H9 (cell line): Measurements from ENCODE around the gene DHCR7. TPM values are rescaled to one million over a fixed set of nuclear protein-coding genes. Genes with fewer than 3 reads are reported as not detected.

Source experiments
- DNase-seq: peaks from one replicate; pipeline ENCODE4 v3.0.0-alpha.2; 2017
- H2AFZ ChIP-seq: one replicate; pipeline ENCODE4 v1.6.1; 2013; ENCODE audit warnings: mild to moderate bottlenecking, low read length, control low read depth, moderate library complexity
- H2AK5ac ChIP-seq: 2 replicates; pipeline ENCODE4 v1.6.1; 2013; ENCODE audit warnings: low read length, control low read depth, mixed read lengths; ENCODE audit not compliant: insufficient read length
- H2BK120ac ChIP-seq: one replicate; pipeline ENCODE4 v1.6.1; 2013; ENCODE audit warnings: low read depth, mild to moderate bottlenecking, low read length, control low read depth, inconsistent platforms; ENCODE audit not compliant: poor library complexity, severe bottlenecking
- H2BK12ac ChIP-seq: 2 replicates; pipeline ENCODE4 v1.6.1; 2013; ENCODE audit warnings: low read length, control low read depth, mixed read lengths, low read depth; ENCODE audit not compliant: insufficient read length
- H2BK15ac ChIP-seq: 2 replicates; pipeline ENCODE4 v1.6.1; 2013; ENCODE audit warnings: low read depth, low read length, control low read depth
- H2BK20ac ChIP-seq: one replicate; pipeline ENCODE4 v1.6.1; 2013; ENCODE audit warnings: low read depth, mild to moderate bottlenecking, low read length, control low read depth, inconsistent platforms; ENCODE audit not compliant: poor library complexity, severe bottlenecking
- H2BK5ac ChIP-seq: 2 replicates; pipeline ENCODE4 v1.6.1; 2013; ENCODE audit warnings: low read length, control low read depth, mixed read lengths; ENCODE audit not compliant: insufficient read length
- H3K14ac ChIP-seq: 2 replicates; pipeline ENCODE4 v1.6.1; 2013; ENCODE audit warnings: low read length, control low read depth; ENCODE audit not compliant: insufficient read depth
- H3K18ac ChIP-seq: 2 replicates; pipeline ENCODE4 v1.6.1; 2013; ENCODE audit warnings: low read depth, mild to moderate bottlenecking, mixed read lengths, low read length, control low read depth; ENCODE audit not compliant: insufficient read length
- H3K23ac ChIP-seq: 2 replicates; pipeline ENCODE4 v1.6.1; 2013; ENCODE audit warnings: low read length, control low read depth, mixed read lengths, low read depth; ENCODE audit not compliant: insufficient read length
- H3K23me2 ChIP-seq: 2 replicates; pipeline ENCODE4 v1.6.1; 2013; ENCODE audit warnings: low read depth, mild to moderate bottlenecking, mixed read lengths, low read length, control low read depth; ENCODE audit not compliant: insufficient read length, poor library complexity, severe bottlenecking
- H3K27ac ChIP-seq: 2 replicates; pipeline ENCODE4 v1.5.1; 2013; ENCODE audit warnings: low read length, control low read depth, mixed read lengths, low read depth; ENCODE audit not compliant: insufficient read length
- H3K27me3 ChIP-seq: 2 replicates; pipeline ENCODE4 v1.6.1; 2013; ENCODE audit warnings: low read length, control low read depth, inconsistent platforms; ENCODE audit not compliant: insufficient read depth
- H3K4ac ChIP-seq: 2 replicates; pipeline ENCODE4 v1.6.1; 2013; ENCODE audit warnings: low read depth, mild to moderate bottlenecking, control low read depth, inconsistent platforms, low read length, moderate library complexity
- H3K4me1 ChIP-seq: 2 replicates; pipeline ENCODE4 v1.6.1; 2013; ENCODE audit warnings: low read length, control low read depth, inconsistent platforms; ENCODE audit not compliant: insufficient read depth
- H3K4me2 ChIP-seq: 2 replicates; pipeline ENCODE4 v1.6.1; 2013; ENCODE audit warnings: low read length, control low read depth, mixed read lengths; ENCODE audit not compliant: insufficient read length, insufficient read depth
- H3K56ac ChIP-seq: 2 replicates; pipeline ENCODE4 v1.6.1; 2013; ENCODE audit warnings: low read depth, mild to moderate bottlenecking, mixed read lengths, low read length, control low read depth; ENCODE audit not compliant: insufficient read length
- H3K79me1 ChIP-seq: 2 replicates; pipeline ENCODE4 v1.6.1; 2013; ENCODE audit warnings: low read depth, mild to moderate bottlenecking, moderate library complexity, low read length, control low read depth, inconsistent platforms; ENCODE audit not compliant: insufficient read depth, poor library complexity, severe bottlenecking
- H3K79me2 ChIP-seq: 2 replicates; pipeline ENCODE4 v1.6.1; 2013; ENCODE audit warnings: low read length, control low read depth, inconsistent platforms; ENCODE audit not compliant: insufficient read depth
- H3K9ac ChIP-seq: 2 replicates; pipeline ENCODE4 v1.6.1; 2013; ENCODE audit warnings: low read length, control low read depth, mixed read lengths; ENCODE audit not compliant: insufficient read length; ENCODE audit errors: extremely low read depth
- H3K9me3 ChIP-seq: one replicate; pipeline ENCODE4 v1.6.1; 2013; ENCODE audit warnings: low read depth, low read length, inconsistent platforms; ENCODE audit not compliant: control insufficient read depth
- H3T11ph ChIP-seq: one replicate; pipeline ENCODE4 v1.6.1; 2013; ENCODE audit warnings: mild to moderate bottlenecking, low read length, control low read depth, inconsistent platforms
- H4K20me1 ChIP-seq: one replicate; pipeline ENCODE4 v1.6.1; 2013; ENCODE audit not compliant: control insufficient read depth, insufficient read length, insufficient read depth
- H4K5ac ChIP-seq: 2 replicates; pipeline ENCODE4 v1.6.1; 2013; ENCODE audit warnings: low read depth, mild to moderate bottlenecking, mixed read lengths, low read length, control low read depth; ENCODE audit not compliant: insufficient read length
- H4K8ac ChIP-seq: replicated peaks from 2 replicates; pipeline ENCODE4 v1.6.1; 2013; ENCODE audit warnings: low read length, control low read depth, mixed read lengths, low read depth; ENCODE audit not compliant: insufficient read length
- H4K91ac ChIP-seq: 2 replicates; pipeline ENCODE4 v1.6.1; 2013; ENCODE audit warnings: low read depth, mild to moderate bottlenecking, moderate library complexity, mixed read lengths, low read length, control low read depth; ENCODE audit not compliant: insufficient read length
- H3K27ac Mint-ChIP-seq, 3 experiments: 2 replicates in 2 of 3; 3 replicates in 1 of 3; pipeline ENCODE4 v1.8.0; 2020 to 2021; ENCODE audit warnings: mixed read lengths in 3 of 3, mild to moderate bottlenecking in 1 of 3, moderate library complexity in 1 of 3
- H3K27me3 Mint-ChIP-seq: 2 replicates; pipeline ENCODE4 v1.8.0; 2021; ENCODE audit warnings: low read depth, mild to moderate bottlenecking, moderate library complexity, mixed read lengths
- H3K36me3 Mint-ChIP-seq, 3 experiments: 2 replicates in 2 of 3; 3 replicates in 1 of 3; pipeline ENCODE4 v1.8.0; 2020 to 2021; ENCODE audit warnings: low read depth in 3 of 3, mixed read lengths in 3 of 3; ENCODE audit not compliant: insufficient read depth in 1 of 3
- H3K4me1 Mint-ChIP-seq, 2 experiments: 2 replicates each; pipeline ENCODE4 v1.8.0; 2020; ENCODE audit warnings: mixed read lengths in 2 of 2
- H3K4me3 Mint-ChIP-seq, 2 experiments: 2 replicates in 1 of 2; 3 replicates in 1 of 2; pipeline ENCODE4 v1.8.0; 2020 to 2021; ENCODE audit warnings: mild to moderate bottlenecking in 2 of 2, mixed read lengths in 2 of 2, moderate library complexity in 1 of 2
- H3K9me3 Mint-ChIP-seq, 2 experiments: 2 replicates in 1 of 2; 3 replicates in 1 of 2; pipeline ENCODE4 v1.8.0; 2020; ENCODE audit warnings: mild to moderate bottlenecking in 2 of 2, mixed read lengths in 2 of 2, moderate library complexity in 1 of 2
- WGBS: extraction: QIAGEN DNeasy Blood & Tissue Kit; methylation state at CpG from one replicate; pipeline ENCODE4 v1.1.7; 2013; ENCODE audit warnings: missing lambda C conversion rate, low lambda C conversion rate, mixed read lengths; ENCODE audit not compliant: insufficient read length; ENCODE audit errors: extremely low coverage; 5-methylcytosine and 5-hydroxymethylcytosine counted together
- total RNA-seq: library from RNA; stranded (reverse); gene quantifications from 2 replicates; pipeline ENCODE4 v1.2.1, GENCODE V29; 2021
- TF ChIP-seq, protein P1 (sequence below): fragments of 200-600 bp; sonication (generic); conservative IDR thresholded peaks from 3 replicates; pipeline ENCODE4 v1.8.0; 2021; ENCODE audit warnings: antibody characterized with exemption, mild to moderate bottlenecking

DHCR7 gene
- total RNA-seq, 1 experiment from 2014 or later: 124 TPM

- H3K9me3 ChIP-seq: no peaks in the 10 kb centered on the region
- no peak overlapping the region for H3K18ac ChIP-seq
- H4K91ac ChIP-seq: no peak overlapping the region
- H3K27me3 ChIP-seq: no peaks in the 10 kb centered on the region
- no peak overlapping the region; the same call in 1 of the 2 replicates for H3K14ac ChIP-seq
- H2AFZ ChIP-seq: no peak overlapping the region
- Mint-ChIP-seq H3K27ac (no peak overlapping the region; a peak in 1 of 7 replicates), H3K4me3 (no peak overlapping the region), H3K4me1 (no peaks in the 10 kb centered on the region), H3K9me3 (peaks cover 0 to 3% of the 10 kb centered on the region in 2 experiments; a peak in 1 of 5 replicates), H3K27me3 (no peaks in the 10 kb centered on the region), H3K36me3 (peaks cover 18 to 86% (median 38%) of the 10 kb centered on the region in 3 experiments)
- no peak overlapping the region for H3K9ac ChIP-seq
- H3K56ac ChIP-seq: no peak overlapping the region
- H3K23me2 ChIP-seq: no peaks in the 10 kb centered on the region
- no peak overlapping the region for H3K23ac ChIP-seq
- TF ChIP-seq, protein P1, sequence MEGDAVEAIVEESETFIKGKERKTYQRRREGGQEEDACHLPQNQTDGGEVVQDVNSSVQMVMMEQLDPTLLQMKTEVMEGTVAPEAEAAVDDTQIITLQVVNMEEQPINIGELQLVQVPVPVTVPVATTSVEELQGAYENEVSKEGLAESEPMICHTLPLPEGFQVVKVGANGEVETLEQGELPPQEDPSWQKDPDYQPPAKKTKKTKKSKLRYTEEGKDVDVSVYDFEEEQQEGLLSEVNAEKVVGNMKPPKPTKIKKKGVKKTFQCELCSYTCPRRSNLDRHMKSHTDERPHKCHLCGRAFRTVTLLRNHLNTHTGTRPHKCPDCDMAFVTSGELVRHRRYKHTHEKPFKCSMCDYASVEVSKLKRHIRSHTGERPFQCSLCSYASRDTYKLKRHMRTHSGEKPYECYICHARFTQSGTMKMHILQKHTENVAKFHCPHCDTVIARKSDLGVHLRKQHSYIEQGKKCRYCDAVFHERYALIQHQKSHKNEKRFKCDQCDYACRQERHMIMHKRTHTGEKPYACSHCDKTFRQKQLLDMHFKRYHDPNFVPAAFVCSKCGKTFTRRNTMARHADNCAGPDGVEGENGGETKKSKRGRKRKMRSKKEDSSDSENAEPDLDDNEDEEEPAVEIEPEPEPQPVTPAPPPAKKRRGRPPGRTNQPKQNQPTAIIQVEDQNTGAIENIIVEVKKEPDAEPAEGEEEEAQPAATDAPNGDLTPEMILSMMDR: no peak
- no peaks in the 10 kb centered on the region for H4K20me1 ChIP-seq
- DNase-seq: no peak
- no peak overlapping the region for H3K27ac ChIP-seq
- no peak overlapping the region for H2BK15ac ChIP-seq
- no peak overlapping the region for H2BK20ac ChIP-seq
- H2AK5ac ChIP-seq: no peak overlapping the region
- no peak overlapping the region for H3K4ac ChIP-seq
- H2BK5ac ChIP-seq: no peak overlapping the region
- no peak overlapping the region for H2BK12ac ChIP-seq
- H4K5ac ChIP-seq: no peak overlapping the region
- no peak overlapping the region for H2BK120ac ChIP-seq
- H3K79me1 ChIP-seq: no peaks in the 10 kb centered on the region
- H3K4me1 ChIP-seq: no peaks in the 10 kb centered on the region
- H3K79me2 ChIP-seq: no peaks in the 10 kb centered on the region
- no peak overlapping the region for H4K8ac ChIP-seq
- H3K4me2 ChIP-seq: no peak overlapping the region
- H3T11ph ChIP-seq: no peak overlapping the region
- no CpG with 5 or more reads among the region's 20 CpGs for WGBS
Measured at GRCh38 chr11:71495286-71496230, 47.4 kb upstream of the DHCR7 start.
